Melanocyte of skin (primary cell): ENCODE results near the gene CASKIN1. TPM values are rescaled to one million over a fixed set of nuclear protein-coding genes. Genes with fewer than 3 reads are reported as not detected.

Experiments used
- small RNA-seq, 2 donors: library from RNA; depleted of rRNA; stranded (forward); fragments of <200 nt; gene quantifications; one replicate each; pipeline ENCODE3, GENCODE V24; 2012
- total RNA-seq, 2 donors: library from RNA; depleted of rRNA; stranded (reverse); fragments of >200 nt; gene quantifications; 2 replicates each; pipeline ENCODE4 v1.2.3, GENCODE V29; 2012

CASKIN1 gene
- 1 to 10 TPM in 1 of 2 donors, under 1 TPM in 1; 0.34 to 1.7 TPM for total RNA-seq

DNA sequence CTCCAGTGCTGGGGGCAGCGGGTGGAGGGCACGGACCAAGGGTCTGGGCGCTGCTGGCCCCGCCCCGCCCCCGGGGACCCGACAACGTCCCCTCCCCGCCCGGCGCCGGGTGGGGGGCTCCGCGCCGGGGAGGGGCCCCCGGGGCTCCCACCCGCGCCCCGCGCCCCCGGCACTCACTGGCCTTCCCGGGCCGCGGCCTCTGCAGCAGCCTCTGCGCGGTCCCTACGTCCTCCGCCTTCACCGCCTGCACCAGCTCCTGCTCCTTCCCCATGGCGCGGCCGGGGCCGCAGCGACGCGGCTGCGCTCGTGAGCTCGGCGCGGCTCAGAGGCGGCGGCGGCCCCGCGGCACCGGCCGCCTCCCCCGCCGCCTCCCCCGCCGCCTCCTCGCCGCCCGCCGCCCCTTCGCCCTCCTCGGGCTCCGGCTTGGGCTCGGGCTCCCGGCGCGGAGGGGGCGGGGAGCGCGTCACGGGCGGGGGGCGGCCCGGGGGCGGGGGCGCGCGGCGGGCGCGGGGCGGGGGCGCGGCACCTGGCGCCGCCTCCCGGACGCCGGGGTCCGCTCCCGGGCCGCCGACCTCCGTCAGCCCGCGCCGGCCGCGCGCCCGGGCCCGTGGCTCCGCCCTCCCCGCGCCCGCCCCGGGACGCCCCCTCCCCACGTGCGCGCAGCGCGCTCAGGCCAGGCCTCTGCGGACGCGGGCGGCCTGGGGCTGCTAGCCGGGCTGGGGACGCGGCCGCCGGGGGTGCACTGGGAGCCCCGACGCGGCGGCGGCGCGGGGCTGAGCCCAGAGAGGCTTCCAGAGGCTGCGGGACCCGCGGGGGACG is at the start of gene CASKIN1:
Gene CASKIN1 (minus strand): TSS at position 444 of the 819 bp plus-strand sequence. CDS start 173 bp downstream, at position 271.

DNA sequence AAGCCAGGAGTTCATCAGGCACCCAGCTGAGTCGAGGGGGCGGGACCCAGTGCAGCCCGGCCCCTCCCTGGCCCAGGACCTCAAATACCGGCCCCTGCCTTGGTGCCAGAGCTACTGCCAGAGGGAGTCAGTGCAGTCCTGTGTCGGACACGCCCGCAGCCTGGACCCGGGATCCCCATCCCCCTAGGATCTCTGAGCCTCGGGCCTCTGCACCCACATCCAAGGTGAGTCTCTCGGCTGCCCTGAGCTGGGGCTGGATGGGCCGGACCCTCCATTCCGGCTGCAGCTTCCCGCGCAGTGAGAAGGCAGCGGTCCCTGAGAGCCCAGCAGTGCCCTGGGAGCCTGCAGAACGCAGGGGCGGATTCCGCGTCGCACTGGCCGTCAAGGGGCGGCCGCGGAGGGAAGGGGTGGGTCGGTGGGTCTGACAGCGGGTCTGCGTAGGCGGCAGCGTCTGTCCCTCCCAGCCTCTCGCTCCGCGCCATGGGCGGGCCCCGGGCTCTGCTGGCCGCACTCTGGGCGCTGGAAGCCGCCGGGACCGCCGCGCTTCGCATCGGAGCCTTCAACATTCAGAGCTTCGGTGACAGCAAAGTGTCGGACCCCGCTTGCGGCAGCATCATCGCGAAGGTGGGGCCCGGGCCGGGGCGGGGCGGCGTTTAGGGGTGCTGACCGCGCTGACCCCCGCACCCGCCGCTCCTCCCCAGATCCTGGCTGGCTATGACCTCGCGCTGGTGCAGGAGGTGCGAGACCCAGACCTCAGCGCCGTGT is 40.1 kb upstream of the CASKIN1 start, which contains the start of gene DNASE1L2:
Gene DNASE1L2 (plus strand): TSS at position 108 of the 765 bp plus-strand sequence. CDS start 373 bp downstream, at position 481.

GRCh38 chr16:2223221-2223941 is 27.0 kb upstream of the CASKIN1 start, which contains the start of gene E4F1:
Gene E4F1 (plus strand): TSS chr16:2223591. CDS start chr16:2223614, 23 bp downstream.

GRCh38 chr16:2214719-2214968 is 18.2 kb upstream of the CASKIN1 start, which contains the start of gene PGP:
Gene PGP (minus strand): TSS chr16:2214840. CDS start chr16:2214777, 63 bp downstream.

GRCh38 chr16:2210386-2211365 is 14.3 kb upstream of the CASKIN1 start, which contains the start of gene BRICD5:
Gene BRICD5 (minus strand): TSS chr16:2210863. CDS start chr16:2210833, 30 bp downstream.

DNA sequence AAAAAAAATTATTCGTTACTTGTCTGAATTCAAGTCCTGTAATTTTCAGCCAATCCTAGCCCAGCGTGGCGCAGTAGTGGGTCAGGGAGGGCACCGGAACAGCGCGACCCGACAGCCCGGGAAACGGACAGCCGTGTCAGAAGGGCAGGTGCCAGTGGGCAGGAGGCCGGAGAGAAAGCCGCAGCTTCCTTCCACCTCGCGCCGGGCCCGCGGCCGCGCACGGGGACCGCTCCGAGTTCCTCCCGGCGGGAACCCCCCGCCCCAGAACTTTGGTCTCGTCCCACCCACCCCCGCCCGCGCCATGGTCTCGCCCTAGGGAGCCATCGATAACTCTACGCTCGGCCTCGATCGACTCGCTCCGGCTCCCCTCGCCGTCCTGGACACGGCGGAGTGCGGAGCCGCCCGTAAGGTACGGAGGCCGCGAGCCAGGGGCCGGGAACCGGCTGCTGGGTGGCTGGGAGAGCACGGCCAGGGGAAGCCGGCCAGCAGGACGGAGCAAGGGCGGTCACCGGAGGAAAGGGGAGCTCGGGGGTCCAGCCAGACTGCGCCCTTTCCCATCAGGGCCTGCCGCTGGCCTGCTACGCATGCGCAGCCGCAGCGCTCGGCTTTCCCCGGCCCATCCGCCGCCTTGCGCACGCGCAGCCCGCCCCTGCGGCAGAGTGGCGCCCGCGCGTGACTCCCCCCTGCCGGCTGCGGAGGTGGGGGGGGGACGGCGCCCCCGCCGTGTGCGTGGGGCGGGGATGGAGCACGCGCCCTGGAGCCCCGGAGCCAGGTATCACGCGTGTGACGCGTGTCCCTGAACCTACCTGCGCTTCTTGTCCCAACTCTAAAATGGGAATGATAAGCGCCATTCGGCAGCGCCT is 8.9 kb upstream of the CASKIN1 start, which contains the start of gene MLST8:
Gene MLST8 (plus strand): TSS at position 351 of the 863 bp plus-strand sequence. CDS start 632 bp downstream, outside the sequence.

DNA sequence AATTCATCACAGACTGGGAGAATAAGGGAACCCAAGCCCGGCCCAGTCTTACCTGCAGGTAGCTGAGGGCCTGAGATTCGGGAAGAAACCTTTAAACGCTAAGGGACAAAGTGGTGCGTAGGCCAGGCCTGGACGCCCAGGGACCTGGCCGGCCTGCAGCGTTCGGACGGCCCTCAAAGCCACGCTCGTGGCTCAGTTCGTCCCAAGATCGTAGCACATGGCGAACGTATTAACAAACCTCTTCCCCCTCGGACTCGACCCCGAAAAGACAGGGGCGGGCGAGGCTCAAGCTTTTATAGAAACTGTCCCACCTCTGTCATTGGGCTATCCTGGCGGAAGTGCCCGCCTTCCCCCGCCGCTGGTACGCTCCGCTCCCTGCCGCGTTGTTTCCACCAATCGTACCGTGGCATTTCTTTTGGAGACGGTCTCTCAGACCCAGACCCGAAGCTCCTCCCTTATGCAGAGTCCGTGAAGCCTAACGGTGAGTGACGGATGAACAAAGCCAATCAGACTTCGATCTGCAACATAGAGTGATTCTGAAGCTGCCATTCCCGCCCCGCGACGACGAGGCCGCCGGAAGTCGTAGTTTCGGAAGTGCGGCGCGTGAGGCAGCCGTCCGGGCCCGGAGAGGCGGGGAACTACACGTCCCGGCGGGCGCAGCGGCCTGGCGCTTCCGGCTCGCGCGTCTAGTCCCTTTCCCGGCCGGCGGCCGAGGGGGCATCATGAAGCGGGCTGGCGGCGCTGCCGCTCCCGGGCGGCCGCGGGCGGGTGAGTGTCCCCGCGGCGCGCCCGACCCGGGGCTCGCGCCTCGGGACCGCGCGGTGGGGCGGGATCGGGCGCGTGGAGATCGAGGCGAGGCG is 41.1 kb downstream of the CASKIN1 start, which contains the start of gene TRAF7:
Gene TRAF7 (plus strand): TSS at position 692 of the 860 bp plus-strand sequence. CDS start 8,139 bp downstream, outside the sequence.

GRCh38 chr16:2147981-2148671 is 48.3 kb downstream of the CASKIN1 start, which contains the start of gene RAB26:
Gene RAB26 (plus strand): TSS chr16:2148625. CDS start chr16:2148784, 159 bp downstream.

DNA sequence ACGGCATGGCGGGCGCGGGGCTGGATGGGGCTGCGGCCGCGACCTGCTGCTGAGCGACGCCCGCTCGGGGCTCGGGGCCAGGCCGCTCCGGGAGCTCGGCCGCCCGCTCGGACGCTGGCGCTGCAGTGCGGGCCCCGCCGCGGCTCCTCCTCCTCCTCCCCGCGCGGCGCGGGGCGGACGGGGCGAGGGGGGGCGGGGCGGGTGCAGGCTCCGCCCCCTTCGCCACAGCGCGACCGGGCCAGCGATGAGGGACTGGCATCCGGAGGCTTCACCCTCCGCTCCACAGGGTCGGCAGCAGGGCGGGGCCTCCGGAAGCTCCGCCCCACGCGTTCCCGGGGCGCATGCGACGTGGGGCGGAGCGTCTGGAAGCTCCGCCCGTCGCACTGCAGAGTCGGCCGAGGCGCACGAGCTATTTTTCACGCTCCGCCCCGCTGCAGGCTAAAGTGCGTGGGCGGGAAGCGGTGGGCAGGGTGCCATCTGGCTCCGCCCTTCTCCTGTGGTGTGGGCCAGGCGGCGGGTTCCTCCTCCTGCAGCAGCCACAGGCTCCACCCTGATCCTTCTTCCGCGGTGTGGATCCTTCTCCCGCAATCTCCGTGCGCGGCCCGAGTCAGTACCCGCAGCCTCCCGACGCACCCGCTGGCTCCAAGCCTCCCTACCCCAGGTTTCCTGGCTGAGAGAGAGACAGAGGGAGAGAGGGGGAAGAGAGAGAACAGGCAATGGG is 60.5 kb downstream of the CASKIN1 start, which contains the start of gene PKD1:
Gene PKD1 (minus strand): TSS at position 129 of the 721 bp plus-strand sequence. CDS start 209 bp downstream, outside the sequence.

Small RNAs within 50 kb of the gene (small RNA-seq; reads per million reads assigned to genes)
- gene MIR3180-5 = 0 reads per million in 2 donors
- gene MIR4516 = 0 reads per million in 2 donors
- 0 reads per million in 2 donors for gene RF00019
- 0 reads per million in 2 donors for gene SNORD60

Other genes with a start within 250 kb of the CASKIN1 start
- not detected for gene RPL3L, start 241.9 kb downstream of the CASKIN1 start, total RNA-seq
- 100 to 1,000 TPM; 131 to 144 TPM for gene NDUFB10, start 237.1 kb downstream of the CASKIN1 start, total RNA-seq
- 1,000 to 10,000 TPM in 1 of 2 donors, 100 to 1,000 TPM in 1; 727 to 1,558 TPM for gene RPS2, start 231.8 kb downstream of the CASKIN1 start, total RNA-seq
- gene RNF151, start 229.7 kb downstream of the CASKIN1 start, total RNA-seq = not detected
- gene TBL3, start 224.6 kb downstream of the CASKIN1 start, total RNA-seq = 10 to 100 TPM; 27.5 to 45.0 TPM
- gene NOXO1, start 215.1 kb downstream of the CASKIN1 start, total RNA-seq = under 1 TPM in 1 of 2 donors, not detected in 1; 0.34 TPM
- gene GFER, start 212.4 kb downstream of the CASKIN1 start, total RNA-seq = 10 to 100 TPM in 1 of 2 donors, 1 to 10 TPM in 1; 9.6 to 13.3 TPM
- under 1 TPM in 1 of 2 donors, not detected in 1; 0.69 TPM for gene SYNGR3, start 206.6 kb downstream of the CASKIN1 start, total RNA-seq
- 10 to 100 TPM; 26.6 to 29.6 TPM for gene ZNF598, start 186.8 kb downstream of the CASKIN1 start, total RNA-seq
- under 1 TPM in 1 of 2 donors, not detected in 1; 0.33 TPM for gene NPW, start 176.8 kb downstream of the CASKIN1 start, total RNA-seq
- 1 to 10 TPM; 4.1 to 9.7 TPM for gene NHERF2, start 169.7 kb downstream of the CASKIN1 start, total RNA-seq
- 10 to 100 TPM; 20.0 to 45.3 TPM for gene NTHL1, start 148.8 kb downstream of the CASKIN1 start, total RNA-seq
- 10 to 100 TPM; 35.6 to 41.6 TPM for gene TSC2, start 148.6 kb downstream of the CASKIN1 start, total RNA-seq
- 10 to 100 TPM; 82.6 to 94.6 TPM for gene PKD1, start 60.7 kb downstream of the CASKIN1 start, total RNA-seq
- under 1 TPM; 0.33 to 0.69 TPM for gene RAB26, start 48.0 kb downstream of the CASKIN1 start, total RNA-seq
- gene TRAF7, start 40.8 kb downstream of the CASKIN1 start, total RNA-seq = 10 to 100 TPM; 44.4 to 53.9 TPM
- 10 to 100 TPM; 28.6 to 47.6 TPM for gene MLST8, start 8.8 kb upstream of the CASKIN1 start, total RNA-seq
- gene BRICD5, start 14.3 kb upstream of the CASKIN1 start, total RNA-seq = 1 to 10 TPM; 1.3 to 2.1 TPM
- 10 to 100 TPM; 28.9 to 40.6 TPM for gene PGP, start 18.2 kb upstream of the CASKIN1 start, total RNA-seq
- gene E4F1, start 27.0 kb upstream of the CASKIN1 start, total RNA-seq = 10 to 100 TPM; 23.4 to 29.6 TPM
- under 1 TPM; under 0.01 to 0.69 TPM for gene DNASE1L2, start 39.8 kb upstream of the CASKIN1 start, total RNA-seq
- 10 to 100 TPM; 23.4 to 27.3 TPM for gene ECI1, start 55.0 kb upstream of the CASKIN1 start, total RNA-seq
- gene RNPS1, start 71.5 kb upstream of the CASKIN1 start, total RNA-seq = 100 to 1,000 TPM in 1 of 2 donors, 10 to 100 TPM in 1; 96.0 to 155 TPM
- gene ABCA3, start 144.1 kb upstream of the CASKIN1 start, total RNA-seq = under 1 TPM; under 0.01 to 0.69 TPM
- gene CCNF, start 232.8 kb upstream of the CASKIN1 start, total RNA-seq = 10 to 100 TPM; 18.2 to 44.3 TPM